HEK293T (cell line): Measurements from ENCODE around the gene BBS1.
"Not testable (repeated sequence)": the region's sequence is repeated elsewhere in the genome, so short reads cannot be mapped to it uniquely, and the experiment has no call there.

Experiments used
- CTCF ChIA-PET: fragments of 350-600 bp; formaldehyde crosslinking; extraction: SDS; loops from one replicate; lab custom pipeline; 2021; ENCODE audit warnings: antibody characterized with exemption, inconsistent platforms; lab: Yijun Ruan, JAX
- POLR2A ChIA-PET: fragments of 350-600 bp; formaldehyde crosslinking; extraction: SDS; loops from one replicate; lab custom pipeline; 2020; ENCODE audit warnings: antibody characterized with exemption, inconsistent platforms; lab: Yijun Ruan, JAX
- DNase-seq: peaks from one replicate; pipeline ENCODE4 v3.0.0; 2012; ENCODE audit warnings: mixed read lengths; ENCODE audit errors: extremely low spot score
- ARNT ChIP-seq: fragments of 450-650 bp; IDR thresholded peaks from 2 replicates; pipeline ENCODE4 v1.6.1; 2017; ENCODE audit warnings: mild to moderate bottlenecking
- BHLHE40 ChIP-seq: fragments of 450-650 bp; IDR thresholded peaks from 2 replicates; pipeline ENCODE4 v1.6.1; 2016; ENCODE audit warnings: mild to moderate bottlenecking, moderate library complexity, borderline replicate concordance
- CTBP1 ChIP-seq: fragments of 450-650 bp; IDR thresholded peaks from 2 replicates; pipeline ENCODE4 v1.6.1; 2016; ENCODE audit warnings: borderline replicate concordance
- ELF4 ChIP-seq: fragments of 450-650 bp; IDR thresholded peaks from 2 replicates; pipeline ENCODE4 v1.6.1; 2017; ENCODE audit warnings: antibody characterized with exemption
- FOXA1 ChIP-seq: fragments of 450-650 bp; IDR thresholded peaks from 2 replicates; pipeline ENCODE4 v1.6.1; 2016; ENCODE audit warnings: mild to moderate bottlenecking
- FOXK2 ChIP-seq: fragments of 450-650 bp; IDR thresholded peaks from 2 replicates; pipeline ENCODE4 v1.6.1; 2016; ENCODE audit warnings: mild to moderate bottlenecking
- FOXM1 ChIP-seq: fragments of 450-650 bp; IDR thresholded peaks from 2 replicates; pipeline ENCODE4 v1.6.1; 2017; ENCODE audit warnings: mild to moderate bottlenecking, borderline replicate concordance
- HDGF ChIP-seq: fragments of 450-650 bp; IDR thresholded peaks from 2 replicates; pipeline ENCODE4 v1.6.1; 2017; ENCODE audit warnings: antibody characterized with exemption, borderline replicate concordance
- L3MBTL2 ChIP-seq: fragments of 450-650 bp; conservative IDR thresholded peaks from 2 replicates; pipeline ENCODE4 v1.6.1; 2016; ENCODE audit warnings: mild to moderate bottlenecking
- LEF1 ChIP-seq: fragments of 450-650 bp; IDR thresholded peaks from 2 replicates; pipeline ENCODE4 v1.6.1; 2017; ENCODE audit warnings: mild to moderate bottlenecking, borderline replicate concordance
- NFRKB ChIP-seq: fragments of 450-650 bp; IDR thresholded peaks from 2 replicates; pipeline ENCODE4 v1.6.1; 2016; ENCODE audit warnings: mild to moderate bottlenecking, moderate library complexity
- SP1 ChIP-seq: fragments of 450-650 bp; IDR thresholded peaks from 2 replicates; pipeline ENCODE4 v1.6.1; 2017
- SUZ12 ChIP-seq: fragments of 450-650 bp; IDR thresholded peaks from 2 replicates; pipeline ENCODE4 v1.6.1; 2016; ENCODE audit warnings: mild to moderate bottlenecking
- TARDBP ChIP-seq: fragments of 450-650 bp; IDR thresholded peaks from 2 replicates; pipeline ENCODE4 v1.6.1; 2016
- ZNF384 ChIP-seq: fragments of 450-650 bp; IDR thresholded peaks from 2 replicates; pipeline ENCODE4 v1.6.1; 2016
- TF ChIP-seq, protein P1 (sequence below): fragments of 450-650 bp; IDR thresholded peaks from 2 replicates; pipeline ENCODE4 v1.6.1; 2016

Gene BBS1

DNA sequence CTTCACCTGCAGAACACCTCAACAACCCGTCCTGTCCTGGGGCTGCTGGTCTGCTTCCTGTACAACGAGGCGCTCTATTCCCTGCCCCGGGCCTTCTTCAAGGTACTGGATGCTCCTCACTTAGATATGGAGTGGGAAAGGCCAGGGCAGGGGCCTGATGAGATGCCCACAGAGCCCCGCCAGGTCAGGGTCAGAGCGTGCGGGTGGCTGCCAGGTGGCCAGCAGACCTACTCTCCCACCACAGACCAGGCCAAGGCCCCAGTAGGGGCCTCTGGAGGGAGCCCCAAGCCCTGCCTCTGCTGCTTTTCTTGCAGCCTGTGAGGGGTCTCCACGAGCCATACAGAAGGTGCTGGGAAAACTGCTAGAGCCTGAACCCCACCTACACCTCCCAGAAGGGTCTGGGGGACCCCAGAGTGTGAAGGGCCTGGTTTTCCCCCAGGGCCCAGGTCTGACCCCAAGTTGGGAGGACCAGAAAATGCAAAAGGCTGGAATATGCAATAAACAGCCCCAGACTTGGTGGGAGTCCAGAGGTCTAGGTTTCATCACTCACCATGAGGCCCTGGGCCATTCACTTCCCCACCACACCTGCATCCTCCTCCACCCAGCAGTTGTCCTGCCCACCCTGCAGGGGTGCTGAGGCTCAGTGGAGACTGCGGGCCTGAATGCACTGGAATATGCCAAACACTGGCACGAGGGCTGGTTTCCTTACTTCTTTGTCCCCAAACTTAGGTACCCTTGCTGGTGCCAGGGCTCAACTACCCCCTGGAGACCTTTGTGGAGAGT, 20.7 kb downstream of the BBS1 start:
- ChIA-PET CTCF (no interaction called here), POLR2A (no interaction called here)
- TF ChIP-seq, protein P1, sequence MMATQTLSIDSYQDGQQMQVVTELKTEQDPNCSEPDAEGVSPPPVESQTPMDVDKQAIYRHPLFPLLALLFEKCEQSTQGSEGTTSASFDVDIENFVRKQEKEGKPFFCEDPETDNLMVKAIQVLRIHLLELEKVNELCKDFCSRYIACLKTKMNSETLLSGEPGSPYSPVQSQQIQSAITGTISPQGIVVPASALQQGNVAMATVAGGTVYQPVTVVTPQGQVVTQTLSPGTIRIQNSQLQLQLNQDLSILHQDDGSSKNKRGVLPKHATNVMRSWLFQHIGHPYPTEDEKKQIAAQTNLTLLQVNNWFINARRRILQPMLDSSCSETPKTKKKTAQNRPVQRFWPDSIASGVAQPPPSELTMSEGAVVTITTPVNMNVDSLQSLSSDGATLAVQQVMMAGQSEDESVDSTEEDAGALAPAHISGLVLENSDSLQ, result no peak
- TF ChIP-seq SP1 (no peak), LEF1 (no peak), ELF4 (no peak), L3MBTL2 (no peak), SUZ12 (no peak), FOXA1 (no peak), BHLHE40 (no peak), HDGF (no peak), FOXK2 (no peak), CTBP1 (no peak), ARNT (no peak), NFRKB (no peak), FOXM1 (no peak)
- DNase-seq, result no peak

DNA sequence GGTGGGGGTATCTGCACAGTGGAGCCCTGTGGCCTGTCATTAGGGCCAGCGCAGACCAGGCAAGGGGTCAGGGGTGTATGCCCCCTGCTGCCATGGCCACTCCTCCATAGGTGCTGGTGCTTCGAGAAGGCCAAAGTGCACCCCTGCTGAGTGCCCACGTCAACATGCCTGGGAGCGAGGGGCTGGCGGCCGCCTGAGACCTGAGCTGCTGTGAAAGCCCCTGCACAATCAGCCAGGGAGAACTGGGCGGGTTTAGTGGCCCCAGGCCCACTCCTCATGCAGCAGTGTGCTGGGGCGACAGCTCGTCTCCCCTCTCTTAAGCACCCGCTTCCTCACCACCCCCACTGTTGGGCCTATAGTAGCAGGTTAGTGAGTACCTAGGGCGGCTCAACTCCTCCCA, 21.4 kb downstream of the BBS1 start:
- ChIA-PET POLR2A (no interaction called here), CTCF (no interaction called here)
- DNase-seq, result no peak
- TF ChIP-seq FOXM1 (no peak), BHLHE40 (no peak), NFRKB (no peak), FOXK2 (no peak), ZNF384 (no peak), L3MBTL2 (no peak), CTBP1 (no peak)
- TF ChIP-seq, protein P1, result no peak

DNA sequence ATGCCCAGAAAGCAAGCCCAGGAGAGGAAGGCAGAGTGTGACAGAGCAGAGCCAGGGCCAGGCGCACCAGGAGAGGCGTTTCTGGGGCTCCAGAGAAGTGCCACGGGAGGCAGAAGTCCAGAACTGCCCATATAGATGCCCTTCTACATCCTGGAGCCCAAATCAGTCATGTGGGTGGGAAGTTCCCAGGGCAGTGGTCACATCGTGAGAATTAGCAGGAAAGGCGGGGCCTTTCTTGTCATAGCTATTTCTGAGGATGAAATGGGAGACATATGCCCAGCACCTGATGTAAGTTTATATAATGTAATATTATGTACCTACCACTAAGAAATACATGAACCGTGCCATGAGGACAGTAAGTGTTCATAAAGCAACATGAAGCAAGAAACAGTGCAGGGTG, 22.3 kb downstream of the BBS1 start:
- POLR2A ChIA-PET, result interaction anchor here (0.8 kb wide), 1 partner anchor 13 kb away, joined by 3 read pairs; the partner anchor contains the start of gene ZDHHC24
- CTCF ChIA-PET, result no interaction called here

DNA sequence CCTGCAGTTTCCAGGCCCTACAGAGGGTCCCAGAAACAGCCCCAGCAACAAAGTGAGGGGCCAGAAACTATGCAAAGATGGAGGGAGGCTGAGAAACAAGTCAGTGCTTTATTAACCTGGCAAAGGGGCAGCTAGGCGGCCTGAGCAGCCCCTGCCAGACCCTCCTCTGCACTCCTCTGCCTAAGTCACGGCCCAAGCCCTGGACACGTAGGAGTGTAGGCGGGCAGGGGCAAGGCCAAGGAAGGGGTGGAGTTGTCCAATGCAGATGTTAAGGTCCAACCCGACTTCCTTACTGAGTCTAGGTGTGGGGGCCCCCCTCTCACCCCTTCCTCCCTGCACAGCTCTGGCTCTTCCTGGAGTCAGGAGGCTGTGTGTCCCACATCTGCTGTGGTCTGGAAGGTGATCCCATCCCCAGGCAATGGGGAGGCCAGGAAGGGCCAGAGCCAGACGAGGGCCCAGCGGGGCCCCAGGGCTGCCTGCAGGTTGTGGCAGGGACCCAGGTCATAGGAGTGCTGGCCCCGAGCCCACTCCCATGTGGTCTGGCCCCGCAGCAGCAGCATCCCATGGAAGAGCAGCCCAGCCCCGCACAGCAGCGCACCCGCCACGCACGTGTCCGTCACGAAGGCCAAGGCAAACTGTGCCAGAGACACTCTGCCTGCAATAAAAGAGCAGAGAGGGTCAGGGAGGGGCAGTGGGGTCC, 28.9 kb downstream of the BBS1 start:
- TF ChIP-seq LEF1 (no peak), FOXM1 (no peak), BHLHE40 (no peak), ELF4 (no peak), SUZ12 (no peak), ZNF384 (no peak), CTBP1 (no peak), ARNT (no peak), NFRKB (no peak), FOXA1 (no peak), HDGF (no peak), FOXK2 (no peak), TARDBP (no peak), L3MBTL2 (no peak), SP1 (no peak)
- TF ChIP-seq, protein P1, result no peak
- CTCF ChIA-PET, result no interaction called here

More for the DNA sequence above, 22.3 kb downstream of the BBS1 start:
- no peak for TF ChIP-seq ELF4
- TF ChIP-seq NFRKB, result no peak
- TF ChIP-seq BHLHE40, result no peak
- no peak for TF ChIP-seq FOXA1
- no peak for TF ChIP-seq ARNT
- TF ChIP-seq, protein P1, result no peak
- no peak for TF ChIP-seq CTBP1
- TF ChIP-seq HDGF, result no peak
- no peak for DNase-seq

DNA sequence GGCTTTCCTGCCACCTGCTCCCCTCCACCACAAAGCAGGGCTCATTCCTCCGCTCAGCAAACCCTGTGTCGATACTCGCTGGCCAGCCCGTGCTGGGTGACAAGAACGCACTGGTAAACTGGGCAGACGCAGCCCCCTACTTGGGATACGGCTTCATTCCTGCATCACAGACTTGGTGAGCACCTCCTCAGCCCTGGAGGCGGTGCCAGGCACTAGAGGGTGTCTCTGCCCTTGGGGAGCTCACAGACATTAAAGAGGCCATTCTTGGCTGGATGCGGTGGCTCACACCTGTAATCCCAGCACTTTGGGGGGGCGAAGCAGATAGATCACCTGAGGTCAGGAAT, 29.4 kb downstream of the BBS1 start:
- ChIA-PET CTCF (no interaction called here), POLR2A (no interaction called here)
- TF ChIP-seq, protein P1, result no peak
- TF ChIP-seq FOXA1 (no peak), SP1 (no peak), ELF4 (no peak), LEF1 (no peak), L3MBTL2 (no peak), SUZ12 (no peak), ARNT (no peak), TARDBP (no peak), BHLHE40 (no peak), CTBP1 (no peak), HDGF (no peak)
- no peak for DNase-seq

More for the DNA sequence above, 28.9 kb downstream of the BBS1 start:
- POLR2A ChIA-PET, result no interaction called here
- DNase-seq, result no peak

DNA sequence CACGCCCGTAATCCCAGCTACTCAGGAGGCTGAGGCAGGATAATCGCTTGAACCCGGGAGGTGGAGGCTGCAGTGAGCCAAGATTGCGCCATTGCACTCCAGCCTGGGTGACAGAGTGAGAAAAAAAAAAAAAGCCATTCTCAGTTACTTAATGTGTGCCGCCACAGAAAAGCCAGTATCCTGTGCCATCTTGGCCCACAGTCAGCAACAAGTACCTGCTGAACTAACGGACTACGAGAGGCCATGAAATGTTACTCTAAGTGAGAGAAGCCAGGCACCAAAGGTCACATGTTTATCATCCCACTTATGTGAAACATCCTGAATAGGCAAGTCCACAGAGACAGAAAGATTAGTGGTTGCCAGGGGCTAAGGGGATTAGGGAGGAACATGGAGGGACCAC, 30.2 kb downstream of the BBS1 start:
- CTCF ChIA-PET, POLR2A ChIA-PET, DNase-seq: not testable (repeated sequence)
